ENCODE measurements around the gene IL23R. TPM values are rescaled to one million over a fixed set of nuclear protein-coding genes. Genes with fewer than 3 reads are reported as not detected.

Gene IL23R
- total and polyA plus RNA-seq, 2 donors (not counting 3 experiments of a cell fraction or from before 2014, with no cell fraction given), result not detected

DNA sequence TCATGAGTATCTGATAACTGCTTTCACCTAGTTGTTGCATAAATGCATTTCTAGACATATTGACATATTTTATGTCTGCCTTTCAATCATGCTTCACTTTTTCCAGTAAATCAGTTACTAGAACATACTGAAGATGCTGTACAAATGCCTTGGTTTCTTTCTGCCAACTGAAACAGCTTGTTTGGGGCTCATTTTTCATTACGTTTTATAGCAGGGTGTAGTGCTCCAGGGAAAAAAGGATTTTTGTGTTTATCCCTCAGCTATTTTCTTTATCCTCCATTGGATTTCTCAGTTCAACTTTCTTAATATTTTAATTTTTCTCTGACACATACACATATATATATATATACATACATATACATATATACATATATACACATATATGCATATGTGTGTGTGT lies 51.7 kb downstream of the IL23R start:
- Histone ChIP-seq H3K79me2 (ENCODE audit: control insufficient read depth, insufficient read depth, low read length) (no peaks in the 10 kb centered on the region), H3K4me3 (replicated peaks in 1 of 3; ENCODE audit: insufficient read depth in 1 of 3, low read depth in 1 of 3, low read length in 3 of 3) (no peak overlapping the region), H4K20me1 (replicated peaks; ENCODE audit: control insufficient read depth, extremely low read depth, insufficient read depth, low read length) (no peaks in the 10 kb centered on the region), H2AFZ (ENCODE audit: low read depth, low read length) (no peak overlapping the region), H3K9me3 (replicated peaks; ENCODE audit: control insufficient read depth, insufficient read depth, low read length) (no peaks in the 10 kb centered on the region), H3K4me2 (ENCODE audit: insufficient read depth, low read length) (no peak overlapping the region), H3K9ac (replicated peaks; ENCODE audit: extremely low read depth, insufficient read depth, low read length) (no peak overlapping the region), H3K36me3 (ENCODE audit: control insufficient read depth in 2 of 2, extremely low read depth in 1 of 2, insufficient read depth in 2 of 2, low read length in 2 of 2) (no peaks in the 10 kb centered on the region), H3K4me1 (ENCODE audit: control insufficient read depth, extremely low read depth, insufficient read depth, low read length) (no peaks in the 10 kb centered on the region), H3K27me3 (ENCODE audit: control insufficient read depth in 2 of 2, insufficient read depth in 2 of 2, low read length in 2 of 2) (peaks cover 0 to 3% of the 10 kb centered on the region in 2 experiments), H3K9me1 (replicated peaks; ENCODE audit: control insufficient read depth, extremely low read depth, insufficient read depth, low read length) (no peaks in the 10 kb centered on the region), H3K27ac (ENCODE audit: insufficient read depth, low read depth, low read length) (no peak overlapping the region)
- BruUV-seq (replicated peaks), result no TSS peak
- ChIA-PET CTCF (interaction anchor here (1.4 kb wide), 2 partner anchors 115 to 222 kb away, joined by 3 to 4 read pairs; no protein-coding TSS in a partner anchor), POLR2A (no interaction called here)
- TF ChIP-seq FOS (IDR thresholded peaks at IDR 0.05; ENCODE audit: borderline replicate concordance, insufficient read depth, low read length), result no peak
- TF ChIP-seq, protein P1, sequence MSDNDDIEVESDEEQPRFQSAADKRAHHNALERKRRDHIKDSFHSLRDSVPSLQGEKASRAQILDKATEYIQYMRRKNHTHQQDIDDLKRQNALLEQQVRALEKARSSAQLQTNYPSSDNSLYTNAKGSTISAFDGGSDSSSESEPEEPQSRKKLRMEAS (IDR thresholded peaks at IDR 0.05; ENCODE audit: insufficient read depth, insufficient read length), result no peak
- intact Hi-C loops (cut with micrococcal nuclease) (no loop called here), dilution Hi-C loops (cut with MboI; ENCODE audit: extremely low pct_ligation_motif_present, low sequenced_read_pairs) (no loop called here)
- FAIRE-seq (no peak), DNase-seq (ENCODE audit: low read depth, low spot score) (no peak)

DNA sequence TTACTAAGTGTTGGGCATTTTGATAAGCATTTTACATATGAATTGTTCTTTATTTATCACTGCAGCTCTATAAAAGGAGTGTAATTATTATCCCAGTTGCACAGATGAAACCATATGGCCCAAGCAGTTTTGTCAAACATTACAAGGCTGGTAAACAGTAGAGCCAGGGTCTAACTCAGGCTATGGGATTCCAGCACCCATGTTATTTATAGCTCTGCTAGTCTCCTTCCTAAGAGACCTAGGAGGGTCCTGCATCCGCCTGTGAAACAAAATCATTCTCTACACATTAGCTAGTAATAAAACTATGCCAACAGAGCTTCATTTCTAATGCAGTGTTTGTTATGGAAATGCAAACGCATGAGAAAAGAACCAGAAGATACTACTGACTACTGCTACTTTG lies 58.6 kb downstream of the IL23R start:
- no peaks in the 10 kb centered on the region for H3K79me2 ChIP-seq (ENCODE audit: control insufficient read depth, insufficient read depth, low read length)
- BruUV-seq (replicated peaks), result no TSS peak
- DNase-seq (ENCODE audit: low read depth, low spot score) (no peak), FAIRE-seq (no peak)
- no peaks in the 10 kb centered on the region for H3K9me3 ChIP-seq (replicated peaks; ENCODE audit: control insufficient read depth, insufficient read depth, low read length)
- H3K9me1 ChIP-seq (replicated peaks; ENCODE audit: control insufficient read depth, extremely low read depth, insufficient read depth, low read length), result no peaks in the 10 kb centered on the region
- no peak overlapping the region for H2AFZ ChIP-seq (ENCODE audit: low read depth, low read length)
- ChIA-PET POLR2A (no interaction called here), CTCF (interaction anchor here (0.6 to 5.1 kb wide), 3 partner anchors 9 to 276 kb away, joined by 3 to 44 read pairs (median 3); no protein-coding TSS in a partner anchor)
- H3K4me2 ChIP-seq (ENCODE audit: insufficient read depth, low read length), result no peak overlapping the region
- intact Hi-C loops (cut with micrococcal nuclease), result no loop called here
- TF ChIP-seq JUN (IDR thresholded peaks at IDR 0.05; ENCODE audit: borderline replicate concordance, insufficient read depth, insufficient read length, low read depth) (no peak), MYC (IDR thresholded peaks at IDR 0.05; ENCODE audit: low read depth, low read length) (no peak), POLR2AphosphoS5 (IDR thresholded peaks at IDR 0.05; ENCODE audit: insufficient read depth, low read depth, low read length) (no peak), POLR2A (IDR thresholded peaks at IDR 0.05; ENCODE audit: low read depth, low read length) (no peak), EZH2 (IDR thresholded peaks at IDR 0.05; ENCODE audit: borderline replicate concordance, low read depth, low read length, severe bottlenecking) (no peak), GATA2 (IDR thresholded peaks at IDR 0.05; ENCODE audit: insufficient read depth, insufficient read length, low read depth, low read length) (no peak), FOS (IDR thresholded peaks at IDR 0.05; ENCODE audit: borderline replicate concordance, insufficient read depth, low read length) (no peak)
- TF ChIP-seq, protein P2, sequence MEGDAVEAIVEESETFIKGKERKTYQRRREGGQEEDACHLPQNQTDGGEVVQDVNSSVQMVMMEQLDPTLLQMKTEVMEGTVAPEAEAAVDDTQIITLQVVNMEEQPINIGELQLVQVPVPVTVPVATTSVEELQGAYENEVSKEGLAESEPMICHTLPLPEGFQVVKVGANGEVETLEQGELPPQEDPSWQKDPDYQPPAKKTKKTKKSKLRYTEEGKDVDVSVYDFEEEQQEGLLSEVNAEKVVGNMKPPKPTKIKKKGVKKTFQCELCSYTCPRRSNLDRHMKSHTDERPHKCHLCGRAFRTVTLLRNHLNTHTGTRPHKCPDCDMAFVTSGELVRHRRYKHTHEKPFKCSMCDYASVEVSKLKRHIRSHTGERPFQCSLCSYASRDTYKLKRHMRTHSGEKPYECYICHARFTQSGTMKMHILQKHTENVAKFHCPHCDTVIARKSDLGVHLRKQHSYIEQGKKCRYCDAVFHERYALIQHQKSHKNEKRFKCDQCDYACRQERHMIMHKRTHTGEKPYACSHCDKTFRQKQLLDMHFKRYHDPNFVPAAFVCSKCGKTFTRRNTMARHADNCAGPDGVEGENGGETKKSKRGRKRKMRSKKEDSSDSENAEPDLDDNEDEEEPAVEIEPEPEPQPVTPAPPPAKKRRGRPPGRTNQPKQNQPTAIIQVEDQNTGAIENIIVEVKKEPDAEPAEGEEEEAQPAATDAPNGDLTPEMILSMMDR (IDR thresholded peaks at IDR 0.05; ENCODE audit: extremely low read depth in 1 of 2, insufficient read depth in 1 of 2, low read depth in 1 of 2, low read length in 2 of 2), result no peak
- TF ChIP-seq, protein P1 (IDR thresholded peaks at IDR 0.05; ENCODE audit: insufficient read depth, insufficient read length), result no peak
- no peak overlapping the region for H3K9ac ChIP-seq (replicated peaks; ENCODE audit: extremely low read depth, insufficient read depth, low read length)
- H3K4me1 ChIP-seq (ENCODE audit: control insufficient read depth, extremely low read depth, insufficient read depth, low read length), result no peaks in the 10 kb centered on the region
- H3K4me3 ChIP-seq (replicated peaks in 1 of 3; ENCODE audit: insufficient read depth in 1 of 3, low read depth in 1 of 3, low read length in 3 of 3), result no peak overlapping the region
- peaks cover 4 to 26% of the 10 kb centered on the region in 2 experiments for H3K27me3 ChIP-seq (ENCODE audit: control insufficient read depth in 2 of 2, insufficient read depth in 2 of 2, low read length in 2 of 2)
- H4K20me1 ChIP-seq (replicated peaks; ENCODE audit: control insufficient read depth, extremely low read depth, insufficient read depth, low read length), result no peaks in the 10 kb centered on the region
- H3K27ac ChIP-seq (ENCODE audit: insufficient read depth, low read depth, low read length), result no peak overlapping the region
- no peaks in the 10 kb centered on the region for H3K36me3 ChIP-seq (ENCODE audit: control insufficient read depth in 2 of 2, extremely low read depth in 1 of 2, insufficient read depth in 2 of 2, low read length in 2 of 2)
- dilution Hi-C loops (cut with MboI; ENCODE audit: extremely low pct_ligation_motif_present, low sequenced_read_pairs), result no loop called here
